GM21447 (cell line): ENCODE results near the gene RHNO1.
A peak's percentile ranks its signal among the peaks of the same experiment; 100 is the strongest.
"Not testable (repeated sequence)": the region's sequence is repeated elsewhere in the genome, so short reads cannot be mapped to it uniquely, and the experiment has no call there.

ENCODE experiments used
- ATAC-seq: cut with Tn5 transposase; IDR thresholded peaks from one replicate; pipeline ENCODE4 v1.9.1; 2021; ENCODE audit not compliant: unreplicated experiment

RHNO1 gene

GRCh38 chr12:2858334-2858733, 18.7 kb upstream of the RHNO1 start:
- ATAC-seq = no peak

GRCh38 chr12:2858944-2859421, 18.0 kb upstream of the RHNO1 start:
- ATAC-seq = no peak

GRCh38 chr12:2860170-2860569, 16.9 kb upstream of the RHNO1 start:
- ATAC-seq = no peak

- no peak for ATAC-seq
These were observed 14.1 kb upstream of the RHNO1 start for GRCh38 chr12:2862876-2863275.

GRCh38 chr12:2863402-2863801, 13.6 kb upstream of the RHNO1 start:
- ATAC-seq = not testable (repeated sequence)

GRCh38 chr12:2864198-2864597, 12.8 kb upstream of the RHNO1 start:
- no peak for ATAC-seq

GRCh38 chr12:2868986-2869632, 7.9 kb upstream of the RHNO1 start:
- ATAC-seq = not testable (repeated sequence)

GRCh38 chr12:2876431-2877046, 484 bp upstream of the RHNO1 start:
- ATAC-seq = peak; percentile 21

GRCh38 chr12:2877953-2878732, 1.1 kb downstream of the RHNO1 start:
- ATAC-seq = no peak

GRCh38 chr12:2879853-2880252, 2.8 kb downstream of the RHNO1 start:
- no peak for ATAC-seq

GRCh38 chr12:2884810-2885209, 7.8 kb downstream of the RHNO1 start:
- no peak for ATAC-seq

- no peak for ATAC-seq
These were observed 9.9 kb downstream of the RHNO1 start for GRCh38 chr12:2886768-2887450.

GRCh38 chr12:2890001-2890387, 13.0 kb downstream of the RHNO1 start:
- no peak for ATAC-seq

GRCh38 chr12:2890388-2891239, 13.6 kb downstream of the RHNO1 start, which contains the start of gene TULP3:
TULP3 (plus strand) TSS chr12:2890891; CDS start chr12:2890948, 57 bp downstream.
- ATAC-seq = peak; percentile 96

- peak; percentile 28 for ATAC-seq
These were observed 14.4 kb downstream of the RHNO1 start for GRCh38 chr12:2891240-2892053.

- ATAC-seq = no peak
These were observed 15.2 kb downstream of the RHNO1 start for GRCh38 chr12:2892246-2892645.

GRCh38 chr12:2893007-2893406, 16.0 kb downstream of the RHNO1 start:
- ATAC-seq = no peak

- no peak for ATAC-seq
These were observed 18.0 kb downstream of the RHNO1 start for GRCh38 chr12:2895051-2895451.

GRCh38 chr12:2895511-2895910, 18.5 kb downstream of the RHNO1 start:
- no peak for ATAC-seq

- no peak for ATAC-seq
These were observed 20.4 kb downstream of the RHNO1 start for GRCh38 chr12:2897418-2897817.
